Sigmoid colon (tissue), 7 donors: ENCODE results near the gene CTNNAL1. TPM values are rescaled to one million over a fixed set of nuclear protein-coding genes. Genes with fewer than 3 reads are reported as not detected.
A peak's percentile ranks its signal among the peaks of the same experiment; 100 is the strongest.

Experiments used
- DNase-seq: peaks from one replicate; pipeline ENCODE4 v3.0.0-alpha.2; 2019
- H3K27ac ChIP-seq, 4 donors: fragments of 200-600 bp; sonication (generic); one replicate each; pipeline ENCODE4 v1.5.1; 2016 to 2019; ENCODE audit warnings: mild to moderate bottlenecking in 1 of 4
- H3K27me3 ChIP-seq, 3 donors: fragments of 200-600 bp; sonication (generic); one replicate each; pipeline ENCODE4 v1.5.1; 2019; ENCODE audit warnings: mild to moderate bottlenecking in 1 of 3
- H3K36me3 ChIP-seq, 4 donors: fragments of 200-600 bp; sonication (generic); one replicate each; pipeline ENCODE4 v1.5.1; 2016 to 2019
- H3K4me1 ChIP-seq, 4 donors: fragments of 200-600 bp; sonication (generic); one replicate each; pipeline ENCODE4 v1.5.1; 2017 to 2019
- H3K4me3 ChIP-seq, 4 donors: fragments of 200-600 bp; sonication (generic); one replicate each; pipeline ENCODE4 v1.5.1; 2017 to 2019; ENCODE audit warnings: mild to moderate bottlenecking in 2 of 4, moderate library complexity in 1 of 4
- H3K9me3 ChIP-seq, 4 donors: fragments of 200-600 bp in 3 of 4; sonication (generic) in 3 of 4; one replicate each; pipeline versions ENCODE4 v1.5.1 to v1.6.1; 2013 to 2019
- CTCF ChIP-seq, 4 experiments: fragments of 450-650 bp in 3 of 4; fragments of 200-600 bp in 1 of 4; IDR thresholded peaks; one replicate each; pipeline ENCODE4 v1.5.1; 2016 to 2019; ENCODE audit warnings: antibody characterized with exemption in 4 of 4, mild to moderate bottlenecking in 3 of 4, moderate library complexity in 2 of 4
- EP300 ChIP-seq, 4 donors: sonication (generic); formaldehyde crosslinking; IDR thresholded peaks; one replicate each; pipeline ENCODE4 v1.6.1; 2017; ENCODE audit warnings: antibody characterized with exemption in 4 of 4
- POLR2A ChIP-seq, 2 donors: fragments of 450-650 bp; IDR thresholded peaks; one replicate each; pipeline ENCODE4 v1.6.1; 2016; ENCODE audit warnings: antibody characterized with exemption in 2 of 2, mild to moderate bottlenecking in 2 of 2, moderate library complexity in 2 of 2
- POLR2AphosphoS5 ChIP-seq, 4 donors: sonication (generic); formaldehyde crosslinking; IDR thresholded peaks; one replicate each; pipeline ENCODE4 v1.6.1; 2017; ENCODE audit warnings: antibody characterized with exemption in 4 of 4
- WGBS, 2 donors: extraction: QIAGEN DNeasy Blood & Tissue Kit; methylation state at CpG; one replicate each; pipeline ENCODE4 v1.1.7; 2013; 5-methylcytosine and 5-hydroxymethylcytosine counted together
- intact Hi-C: fragments of 100-400 bp; cut with DNase I; formaldehyde crosslinking; loops from one replicate; pipeline ENCODE4 v1.15.1; 2023
- polyA plus RNA-seq, 3 donors: library from polyadenylated mRNA; stranded (reverse); fragments of 200-250 nt; gene quantifications; one replicate each; pipeline ENCODE4 v1.2.3, GENCODE V29; 2013
- total RNA-seq, 4 donors: library from RNA; depleted of rRNA; stranded (reverse); fragments of >200 nt; gene quantifications; one replicate each; pipeline ENCODE4 v1.1.0, GENCODE V29; 2016
- donor health status: healthy with polysubstance abuse.
- donor health status: Bipolar disorder and iron deficiency.
- donor health status: healthy.

The CTNNAL1 gene
- total and polyA plus RNA-seq, 7 donors = 18.7 to 56.8 (median 36.4) TPM

GRCh38 chr9:109031241-109031640 lies 17.9 kb upstream of the CTNNAL1 start:
- WGBS, 2 donors = 90 to 94% methylated on average over 3 of the region's 3 CpGs
- intact Hi-C loops = no loop called here
- no peak overlapping the region for H3K4me3 ChIP-seq
- H3K27ac ChIP-seq = no peak overlapping the region
- TF ChIP-seq POLR2A (IDR thresholded peaks at IDR 0.05) = no peak
- no peak for TF ChIP-seq POLR2AphosphoS5 (IDR thresholded peaks at IDR 0.05)
- TF ChIP-seq EP300 (IDR thresholded peaks at IDR 0.05) = no peak
- TF ChIP-seq CTCF (IDR thresholded peaks at IDR 0.05) = no peak
- peaks cover 0 to 41% (median 6%) of the 10 kb centered on the region in 4 donors for H3K36me3 ChIP-seq
- no peaks in the 10 kb centered on the region for H3K27me3 ChIP-seq
- no peaks in the 10 kb centered on the region for H3K9me3 ChIP-seq
- peaks cover 0 to 29% (median 24%) of the 10 kb centered on the region in 4 donors for H3K4me1 ChIP-seq
- DNase-seq = no peak

GRCh38 chr9:109030426-109030825 lies 17.1 kb upstream of the CTNNAL1 start:
- intact Hi-C loops = no loop called here
- Histone ChIP-seq H3K36me3 (peaks cover 0 to 33% (median 6%) of the 10 kb centered on the region in 4 donors), H3K27ac (no peak overlapping the region), H3K4me1 (peaks cover 0 to 31% (median 22%) of the 10 kb centered on the region in 4 donors), H3K9me3 (no peaks in the 10 kb centered on the region), H3K27me3 (no peaks in the 10 kb centered on the region), H3K4me3 (no peak overlapping the region)
- WGBS, 2 donors = 92 to 97% methylated on average over 4 of the region's 4 CpGs
- no peak for TF ChIP-seq POLR2A (IDR thresholded peaks at IDR 0.05)
- no peak for TF ChIP-seq EP300 (IDR thresholded peaks at IDR 0.05)
- no peak for TF ChIP-seq CTCF (IDR thresholded peaks at IDR 0.05)
- no peak for TF ChIP-seq POLR2AphosphoS5 (IDR thresholded peaks at IDR 0.05)
- DNase-seq = no peak

- DNase-seq = no peak
- H3K4me1 ChIP-seq = peaks cover 0 to 32% (median 21%) of the 10 kb centered on the region in 4 donors
- H3K9me3 ChIP-seq = no peaks in the 10 kb centered on the region
- WGBS, 2 donors = 97 to 98% methylated on average over 4 of the region's 4 CpGs
- no peaks in the 10 kb centered on the region for H3K27me3 ChIP-seq
- H3K27ac ChIP-seq = no peak overlapping the region
- no peak for TF ChIP-seq EP300 (IDR thresholded peaks at IDR 0.05)
- TF ChIP-seq POLR2A (IDR thresholded peaks at IDR 0.05) = no peak
- no peak for TF ChIP-seq POLR2AphosphoS5 (IDR thresholded peaks at IDR 0.05)
- TF ChIP-seq CTCF (IDR thresholded peaks at IDR 0.05) = no peak
- intact Hi-C loops = no loop called here
- H3K36me3 ChIP-seq = peaks cover 0 to 17% (median 4%) of the 10 kb centered on the region in 4 donors
- H3K4me3 ChIP-seq = no peak overlapping the region
Measured at GRCh38 chr9:109028457-109028856, 15.2 kb upstream of the CTNNAL1 start.

- H3K27me3 ChIP-seq = no peaks in the 10 kb centered on the region
- TF ChIP-seq CTCF (IDR thresholded peaks at IDR 0.05) (no peak), EP300 (IDR thresholded peaks at IDR 0.05) (no peak), POLR2A (IDR thresholded peaks at IDR 0.05) (no peak), POLR2AphosphoS5 (IDR thresholded peaks at IDR 0.05) (peak in 2 of 4 donors; percentile 22 to 60)
Measured at GRCh38 chr9:109027176-109027575, 13.9 kb upstream of the CTNNAL1 start.

GRCh38 chr9:109026306-109026705 lies 13.0 kb upstream of the CTNNAL1 start:
- TF ChIP-seq CTCF (IDR thresholded peaks at IDR 0.05) (no peak), EP300 (IDR thresholded peaks at IDR 0.05) (no peak), POLR2AphosphoS5 (IDR thresholded peaks at IDR 0.05) (no peak), POLR2A (IDR thresholded peaks at IDR 0.05) (no peak)
- Histone ChIP-seq H3K4me1 (peaks cover 0 to 32% (median 21%) of the 10 kb centered on the region in 4 donors), H3K27ac (peak overlapping the region in 3 of 4 donors; percentile 23 to 69 (median 62)), H3K36me3 (no peaks in the 10 kb centered on the region), H3K9me3 (no peaks in the 10 kb centered on the region), H3K27me3 (no peaks in the 10 kb centered on the region), H3K4me3 (no peak overlapping the region)
- DNase-seq = no peak
- intact Hi-C loops = no loop called here
- 92 to 94% methylated on average over 7 of the region's 7 CpGs for WGBS, 2 donors

More at GRCh38 chr9:109027176-109027575, 13.9 kb upstream of the CTNNAL1 start:
- no peak overlapping the region for H3K4me3 ChIP-seq
- peak overlapping the region; percentile 23 to 69 (median 58) for H3K27ac ChIP-seq
- 67 to 79% methylated on average over 2 of the region's 2 CpGs for WGBS, 2 donors
- no peak for DNase-seq
- H3K4me1 ChIP-seq = peaks cover 0 to 32% (median 21%) of the 10 kb centered on the region in 4 donors
- intact Hi-C loops = no loop called here
- no peaks in the 10 kb centered on the region for H3K9me3 ChIP-seq
- H3K36me3 ChIP-seq = peaks cover 0 to 6% (median 0%) of the 10 kb centered on the region in 4 donors
